WI38 (cell line): Measurements from ENCODE around the gene ABCF2.

Experiments used
- H3K4me3 ChIP-seq: 2 replicates; pipeline ENCODE4 v1.5.1; 2011; ENCODE audit warnings: low read depth, mild to moderate bottlenecking, control low read depth, low read length
- CTCF ChIP-seq: IDR thresholded peaks from 2 replicates; pipeline ENCODE4 v1.5.1; 2012; ENCODE audit warnings: low read depth, mild to moderate bottlenecking, control low read depth, low read length

The ABCF2 gene

GRCh38 chr7:151272405-151272804, 45.4 kb upstream of the ABCF2 start:
- TF ChIP-seq CTCF: no peak
- no peak overlapping the region for H3K4me3 ChIP-seq

- no peak for TF ChIP-seq CTCF
- H3K4me3 ChIP-seq: no peak overlapping the region
These were observed 44.8 kb upstream of the ABCF2 start for GRCh38 chr7:151271699-151272355.

GRCh38 chr7:151269511-151269910, 42.5 kb upstream of the ABCF2 start:
- H3K4me3 ChIP-seq: no peak overlapping the region
- TF ChIP-seq CTCF: no peak

GRCh38 chr7:151265351-151265931, 38.4 kb upstream of the ABCF2 start:
- H3K4me3 ChIP-seq: no peak overlapping the region
- TF ChIP-seq CTCF: no peak

- no peak overlapping the region for H3K4me3 ChIP-seq
- TF ChIP-seq CTCF: no peak
These were observed 37.6 kb upstream of the ABCF2 start for GRCh38 chr7:151264615-151265014.

- TF ChIP-seq CTCF: no peak
- H3K4me3 ChIP-seq: no peak overlapping the region
These were observed 34.5 kb upstream of the ABCF2 start for GRCh38 chr7:151261529-151261928.

- no peak for TF ChIP-seq CTCF
- H3K4me3 ChIP-seq: no peak overlapping the region
These were observed 33.9 kb upstream of the ABCF2 start for GRCh38 chr7:151260883-151261282.
